Measurements from ENCODE around the gene APOL1. TPM values are rescaled to one million over a fixed set of nuclear protein-coding genes. Genes with fewer than 3 reads are reported as not detected.
"Not testable (repeated sequence)": the region's sequence is repeated elsewhere in the genome, so short reads cannot be mapped to it uniquely, and the experiment has no call there.

Gene APOL1
- 4.3 TPM for polyA plus RNA-seq (ENCODE audit: insufficient read length)

- DNase-seq (ENCODE audit: low read depth), result no peak
Measured at GRCh38 chr22:36252754-36253522, at the start of gene APOL1. TSS of gene APOL1 (plus strand) at chr22:36253133. CDS start at chr22:36254956, 1,823 bp downstream.

- not testable (repeated sequence) for DNase-seq (ENCODE audit: low read depth)
Measured at GRCh38 chr22:36203441-36203840, 49.5 kb upstream of the APOL1 start.

- DNase-seq (ENCODE audit: low read depth), result no peak
Measured at GRCh38 chr22:36204001-36204631, 48.8 kb upstream of the APOL1 start.

GRCh38 chr22:36204632-36205015 is 48.3 kb upstream of the APOL1 start:
- DNase-seq (ENCODE audit: low read depth), result no peak

- DNase-seq (ENCODE audit: low read depth), result not testable (repeated sequence)
Measured at GRCh38 chr22:36205573-36205972, 47.4 kb upstream of the APOL1 start.

GRCh38 chr22:36206255-36206654 is 46.7 kb upstream of the APOL1 start:
- no peak for DNase-seq (ENCODE audit: low read depth)

GRCh38 chr22:36208162-36208765 is 44.7 kb upstream of the APOL1 start:
- DNase-seq (ENCODE audit: low read depth), result no peak

- no peak for DNase-seq (ENCODE audit: low read depth)
Measured at GRCh38 chr22:36208914-36209313, 44.0 kb upstream of the APOL1 start.

GRCh38 chr22:36209488-36209908 is 43.4 kb upstream of the APOL1 start:
- DNase-seq (ENCODE audit: low read depth), result not testable (repeated sequence)

GRCh38 chr22:36210224-36210623 is 42.7 kb upstream of the APOL1 start:
- DNase-seq (ENCODE audit: low read depth), result no peak

GRCh38 chr22:36211237-36211861 is 41.6 kb upstream of the APOL1 start:
- DNase-seq (ENCODE audit: low read depth), result no peak

- DNase-seq (ENCODE audit: low read depth), result no peak
Measured at GRCh38 chr22:36212901-36213300, 40.0 kb upstream of the APOL1 start.

GRCh38 chr22:36213586-36213985 is 39.3 kb upstream of the APOL1 start:
- no peak for DNase-seq (ENCODE audit: low read depth)

- no peak for DNase-seq (ENCODE audit: low read depth)
Measured at GRCh38 chr22:36215981-36216380, 37.0 kb upstream of the APOL1 start.

- no peak for DNase-seq (ENCODE audit: low read depth)
Measured at GRCh38 chr22:36218648-36219193, 34.2 kb upstream of the APOL1 start.

GRCh38 chr22:36220451-36220921 is 32.4 kb upstream of the APOL1 start:
- no peak for DNase-seq (ENCODE audit: low read depth)

GRCh38 chr22:36221799-36222751 is 30.9 kb upstream of the APOL1 start:
- no peak for DNase-seq (ENCODE audit: low read depth)

GRCh38 chr22:36222887-36223450 is 30.0 kb upstream of the APOL1 start:
- no peak for DNase-seq (ENCODE audit: low read depth)

GRCh38 chr22:36223504-36223903 is 29.4 kb upstream of the APOL1 start:
- DNase-seq (ENCODE audit: low read depth), result no peak

- DNase-seq (ENCODE audit: low read depth), result no peak
Measured at GRCh38 chr22:36224245-36224644, 28.7 kb upstream of the APOL1 start.

Measured in forelimb muscle (tissue), 1 donor.